SK-N-SH (cell line): ENCODE data around the gene ULBP2.

ENCODE experiments used
- CHD2 ChIP-seq: fragments of 150-350 bp; IDR thresholded peaks from 2 replicates; pipeline ENCODE4 v1.6.1; 2018; ENCODE audit warnings: low read length; ENCODE audit not compliant: partially characterized antibody
- ELF1 ChIP-seq: IDR thresholded peaks from 2 replicates; pipeline ENCODE4 v1.4.0; 2012
- EP300 ChIP-seq, 2 experiments: IDR thresholded peaks; 2 replicates each; pipeline versions ENCODE4 v1.4.0 to v1.6.1; 2012; ENCODE audit warnings: borderline replicate concordance in 1 of 2, low read depth in 1 of 2, low read length in 1 of 2
- EZH2phosphoT487 ChIP-seq: fragments of 200-600 bp; sonication (generic); IDR thresholded peaks from 2 replicates; pipeline ENCODE4 v1.6.1; 2017; ENCODE audit warnings: low read depth, mixed run types, mild to moderate bottlenecking, antibody characterized with exemption, moderate library complexity, borderline replicate concordance
- FOXJ3 ChIP-seq: sonication (generic); formaldehyde crosslinking; IDR thresholded peaks from 2 replicates; pipeline ENCODE4 v1.5.1; 2020; ENCODE audit warnings: mild to moderate bottlenecking, missing genetic modification reagents
- FOXM1 ChIP-seq: IDR thresholded peaks from 2 replicates; pipeline ENCODE4 v1.4.0; 2012; ENCODE audit warnings: low read depth, mild to moderate bottlenecking
- JUND ChIP-seq: IDR thresholded peaks from 2 replicates; pipeline ENCODE4 v1.4.0; 2012
- MXI1 ChIP-seq: IDR thresholded peaks from 2 replicates; pipeline ENCODE4 v1.6.1; 2012; ENCODE audit warnings: mild to moderate bottlenecking, low read depth, low read length, improper control_type of control experiment
- POLR2AphosphoS5 ChIP-seq: IDR thresholded peaks from 2 replicates; pipeline ENCODE4 v1.6.1; 2012; ENCODE audit warnings: low read depth, low read length
- RAD21 ChIP-seq: IDR thresholded peaks from 2 replicates; pipeline ENCODE4 v1.6.1; 2012; ENCODE audit warnings: mild to moderate bottlenecking, low read length
- TF ChIP-seq, protein P1 (sequence below): fragments of 200-600 bp; sonication (generic); IDR thresholded peaks from 2 replicates; pipeline ENCODE4 v1.6.1; 2017; ENCODE audit warnings: antibody characterized with exemption, mild to moderate bottlenecking, moderate library complexity
- TF ChIP-seq, protein P2 (sequence below): IDR thresholded peaks from 2 replicates; pipeline ENCODE4 v1.4.0; 2012; ENCODE audit warnings: low read depth, borderline replicate concordance
- TF ChIP-seq, protein P3 (sequence below): IDR thresholded peaks from 2 replicates; pipeline ENCODE4; 2012
- TF ChIP-seq, protein P4 (sequence below): IDR thresholded peaks from 2 replicates; pipeline ENCODE4 v1.6.1; 2012; ENCODE audit warnings: mild to moderate bottlenecking, low read depth, low read length, moderate library complexity

DNA sequence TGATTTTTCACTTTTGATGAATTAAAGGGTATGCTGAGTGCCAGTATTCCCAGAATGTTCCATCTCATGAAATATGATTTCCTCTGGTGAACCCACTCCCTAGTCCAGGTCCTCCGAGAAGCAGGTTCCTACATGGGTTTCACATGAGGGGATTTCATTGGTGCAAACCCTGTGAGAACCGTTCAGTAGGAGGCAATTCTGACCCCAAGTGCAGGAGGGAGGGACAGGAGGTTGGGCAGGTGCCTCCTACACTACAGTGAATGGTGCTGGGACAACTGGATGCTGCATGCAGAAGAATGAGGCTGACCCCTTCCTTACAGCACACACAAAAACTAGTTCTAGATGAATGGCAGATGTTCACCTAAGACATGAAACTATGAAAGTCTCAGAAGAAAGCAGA lies 5.1 kb upstream of the ULBP2 start:
- TF ChIP-seq EZH2phosphoT487 (no peak), EP300 (IDR thresholded peaks at IDR 0.05; ENCODE audit: borderline replicate concordance in 1 of 2, low read depth in 1 of 2, low read length in 1 of 2) (no peak), RAD21 (no peak), POLR2AphosphoS5 (no peak), CHD2 (no peak), FOXM1 (no peak), MXI1 (no peak), ELF1 (no peak), JUND (no peak), FOXJ3 (CRISPR knock-in tag) (no peak)
- TF ChIP-seq, protein P1, sequence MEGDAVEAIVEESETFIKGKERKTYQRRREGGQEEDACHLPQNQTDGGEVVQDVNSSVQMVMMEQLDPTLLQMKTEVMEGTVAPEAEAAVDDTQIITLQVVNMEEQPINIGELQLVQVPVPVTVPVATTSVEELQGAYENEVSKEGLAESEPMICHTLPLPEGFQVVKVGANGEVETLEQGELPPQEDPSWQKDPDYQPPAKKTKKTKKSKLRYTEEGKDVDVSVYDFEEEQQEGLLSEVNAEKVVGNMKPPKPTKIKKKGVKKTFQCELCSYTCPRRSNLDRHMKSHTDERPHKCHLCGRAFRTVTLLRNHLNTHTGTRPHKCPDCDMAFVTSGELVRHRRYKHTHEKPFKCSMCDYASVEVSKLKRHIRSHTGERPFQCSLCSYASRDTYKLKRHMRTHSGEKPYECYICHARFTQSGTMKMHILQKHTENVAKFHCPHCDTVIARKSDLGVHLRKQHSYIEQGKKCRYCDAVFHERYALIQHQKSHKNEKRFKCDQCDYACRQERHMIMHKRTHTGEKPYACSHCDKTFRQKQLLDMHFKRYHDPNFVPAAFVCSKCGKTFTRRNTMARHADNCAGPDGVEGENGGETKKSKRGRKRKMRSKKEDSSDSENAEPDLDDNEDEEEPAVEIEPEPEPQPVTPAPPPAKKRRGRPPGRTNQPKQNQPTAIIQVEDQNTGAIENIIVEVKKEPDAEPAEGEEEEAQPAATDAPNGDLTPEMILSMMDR: no peak
- TF ChIP-seq, protein P2, sequence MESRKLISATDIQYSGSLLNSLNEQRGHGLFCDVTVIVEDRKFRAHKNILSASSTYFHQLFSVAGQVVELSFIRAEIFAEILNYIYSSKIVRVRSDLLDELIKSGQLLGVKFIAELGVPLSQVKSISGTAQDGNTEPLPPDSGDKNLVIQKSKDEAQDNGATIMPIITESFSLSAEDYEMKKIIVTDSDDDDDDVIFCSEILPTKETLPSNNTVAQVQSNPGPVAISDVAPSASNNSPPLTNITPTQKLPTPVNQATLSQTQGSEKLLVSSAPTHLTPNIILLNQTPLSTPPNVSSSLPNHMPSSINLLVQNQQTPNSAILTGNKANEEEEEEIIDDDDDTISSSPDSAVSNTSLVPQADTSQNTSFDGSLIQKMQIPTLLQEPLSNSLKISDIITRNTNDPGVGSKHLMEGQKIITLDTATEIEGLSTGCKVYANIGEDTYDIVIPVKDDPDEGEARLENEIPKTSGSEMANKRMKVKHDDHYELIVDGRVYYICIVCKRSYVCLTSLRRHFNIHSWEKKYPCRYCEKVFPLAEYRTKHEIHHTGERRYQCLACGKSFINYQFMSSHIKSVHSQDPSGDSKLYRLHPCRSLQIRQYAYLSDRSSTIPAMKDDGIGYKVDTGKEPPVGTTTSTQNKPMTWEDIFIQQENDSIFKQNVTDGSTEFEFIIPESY: no peak
- TF ChIP-seq, protein P3, sequence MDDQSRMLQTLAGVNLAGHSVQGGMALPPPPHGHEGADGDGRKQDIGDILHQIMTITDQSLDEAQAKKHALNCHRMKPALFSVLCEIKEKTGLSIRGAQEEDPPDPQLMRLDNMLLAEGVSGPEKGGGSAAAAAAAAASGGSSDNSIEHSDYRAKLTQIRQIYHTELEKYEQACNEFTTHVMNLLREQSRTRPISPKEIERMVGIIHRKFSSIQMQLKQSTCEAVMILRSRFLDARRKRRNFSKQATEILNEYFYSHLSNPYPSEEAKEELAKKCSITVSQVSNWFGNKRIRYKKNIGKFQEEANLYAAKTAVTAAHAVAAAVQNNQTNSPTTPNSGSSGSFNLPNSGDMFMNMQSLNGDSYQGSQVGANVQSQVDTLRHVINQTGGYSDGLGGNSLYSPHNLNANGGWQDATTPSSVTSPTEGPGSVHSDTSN: no peak
- TF ChIP-seq, protein P4, sequence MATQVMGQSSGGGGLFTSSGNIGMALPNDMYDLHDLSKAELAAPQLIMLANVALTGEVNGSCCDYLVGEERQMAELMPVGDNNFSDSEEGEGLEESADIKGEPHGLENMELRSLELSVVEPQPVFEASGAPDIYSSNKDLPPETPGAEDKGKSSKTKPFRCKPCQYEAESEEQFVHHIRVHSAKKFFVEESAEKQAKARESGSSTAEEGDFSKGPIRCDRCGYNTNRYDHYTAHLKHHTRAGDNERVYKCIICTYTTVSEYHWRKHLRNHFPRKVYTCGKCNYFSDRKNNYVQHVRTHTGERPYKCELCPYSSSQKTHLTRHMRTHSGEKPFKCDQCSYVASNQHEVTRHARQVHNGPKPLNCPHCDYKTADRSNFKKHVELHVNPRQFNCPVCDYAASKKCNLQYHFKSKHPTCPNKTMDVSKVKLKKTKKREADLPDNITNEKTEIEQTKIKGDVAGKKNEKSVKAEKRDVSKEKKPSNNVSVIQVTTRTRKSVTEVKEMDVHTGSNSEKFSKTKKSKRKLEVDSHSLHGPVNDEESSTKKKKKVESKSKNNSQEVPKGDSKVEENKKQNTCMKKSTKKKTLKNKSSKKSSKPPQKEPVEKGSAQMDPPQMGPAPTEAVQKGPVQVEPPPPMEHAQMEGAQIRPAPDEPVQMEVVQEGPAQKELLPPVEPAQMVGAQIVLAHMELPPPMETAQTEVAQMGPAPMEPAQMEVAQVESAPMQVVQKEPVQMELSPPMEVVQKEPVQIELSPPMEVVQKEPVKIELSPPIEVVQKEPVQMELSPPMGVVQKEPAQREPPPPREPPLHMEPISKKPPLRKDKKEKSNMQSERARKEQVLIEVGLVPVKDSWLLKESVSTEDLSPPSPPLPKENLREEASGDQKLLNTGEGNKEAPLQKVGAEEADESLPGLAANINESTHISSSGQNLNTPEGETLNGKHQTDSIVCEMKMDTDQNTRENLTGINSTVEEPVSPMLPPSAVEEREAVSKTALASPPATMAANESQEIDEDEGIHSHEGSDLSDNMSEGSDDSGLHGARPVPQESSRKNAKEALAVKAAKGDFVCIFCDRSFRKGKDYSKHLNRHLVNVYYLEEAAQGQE: no peak
